ENCODE results near the gene PHC3.
"Not testable (repeated sequence)": the region's sequence is repeated elsewhere in the genome, so short reads cannot be mapped to it uniquely, and the experiment has no call there.

PHC3 gene

DNA sequence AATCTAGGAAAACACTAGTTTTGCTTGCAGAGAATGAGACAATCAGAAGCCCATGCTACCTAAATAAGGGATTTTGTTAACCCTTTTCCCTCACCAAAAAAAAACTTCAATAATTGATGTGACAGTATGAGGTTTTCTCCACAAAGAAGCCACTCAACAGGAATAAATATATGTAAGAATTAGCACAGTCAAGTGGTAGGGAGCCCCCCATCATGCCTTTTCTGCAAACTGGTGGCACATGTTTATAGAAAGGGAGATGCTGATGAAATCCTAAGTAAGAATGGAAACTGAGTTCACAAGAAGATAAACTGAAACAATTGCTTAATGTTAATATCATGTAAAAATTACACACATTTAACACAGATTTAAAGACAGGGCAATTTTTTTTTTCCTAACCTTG, 51.0 kb downstream of the PHC3 start:
- no peak for DNase-seq (ENCODE audit: low read depth, low spot score)

DNA sequence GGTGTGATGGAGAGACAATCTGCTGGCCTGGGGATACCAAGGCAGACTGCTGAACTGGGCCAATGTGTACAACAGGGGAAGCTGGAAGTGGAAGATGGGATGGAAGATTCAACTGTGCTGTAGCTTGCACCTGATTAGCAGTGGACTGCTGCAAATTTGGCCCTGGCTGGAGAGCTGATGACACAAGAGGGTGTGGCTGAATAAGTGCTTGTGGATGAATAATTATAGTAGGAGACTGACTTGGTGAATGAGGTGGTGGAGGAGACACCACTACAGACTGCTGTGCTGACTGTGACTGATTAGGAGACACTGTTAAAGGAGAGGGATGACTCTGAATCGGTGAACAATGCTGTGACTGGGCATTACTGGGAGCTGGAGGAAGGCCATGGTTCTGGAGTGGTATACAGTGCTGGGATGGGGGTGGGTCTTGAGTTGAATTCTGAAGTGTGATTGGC, 52.5 kb downstream of the PHC3 start:
- no peak for DNase-seq (ENCODE audit: low read depth, low spot score)

GRCh38 chr3:170128259-170128976, 53.1 kb downstream of the PHC3 start:
- no peak for DNase-seq (ENCODE audit: low read depth, low spot score)

DNA sequence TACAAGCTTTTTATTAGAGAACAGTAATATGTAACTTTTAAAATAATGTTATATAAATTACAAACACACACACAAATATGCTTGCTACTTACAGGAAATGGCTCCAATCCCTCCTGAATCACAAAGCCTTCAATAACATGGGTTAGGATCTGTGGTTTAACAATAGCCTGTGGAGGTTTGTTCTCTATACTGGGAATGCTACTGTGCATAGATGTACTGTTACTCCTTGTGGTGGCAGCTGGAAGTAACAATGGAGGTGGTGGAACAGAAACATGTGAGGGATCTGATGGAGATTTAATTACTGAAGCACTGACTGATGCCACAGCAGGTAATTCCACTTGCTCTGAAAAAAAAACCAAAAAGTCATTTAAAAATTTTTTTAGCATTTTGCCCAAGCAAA, 64.4 kb downstream of the PHC3 start:
- DNase-seq (ENCODE audit: low read depth, low spot score): peak; percentile 11

DNA sequence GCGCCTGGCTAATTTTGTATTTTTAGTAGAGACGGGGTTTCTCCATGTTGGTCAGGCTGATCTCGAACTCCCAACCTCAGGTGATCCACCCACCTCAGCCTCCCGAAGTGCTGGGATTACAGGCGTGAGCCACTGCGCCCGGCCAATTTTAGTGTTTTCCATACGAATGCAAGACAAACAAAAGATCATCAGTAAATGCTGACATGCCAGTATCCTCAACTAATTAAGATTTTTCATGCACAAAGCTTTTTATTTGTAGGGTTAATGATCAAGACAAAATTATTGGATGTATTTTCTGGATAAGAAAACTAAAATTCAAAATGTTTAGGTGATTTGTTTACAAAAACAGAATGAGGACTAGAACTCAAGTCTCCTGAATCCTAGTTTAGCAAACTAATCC, 67.4 kb downstream of the PHC3 start:
- not testable (repeated sequence) for DNase-seq (ENCODE audit: low read depth, low spot score)

- no peak for DNase-seq (ENCODE audit: low read depth, low spot score)
Observed at GRCh38 chr3:170111147-170111771, 70.3 kb downstream of the PHC3 start.

DNA sequence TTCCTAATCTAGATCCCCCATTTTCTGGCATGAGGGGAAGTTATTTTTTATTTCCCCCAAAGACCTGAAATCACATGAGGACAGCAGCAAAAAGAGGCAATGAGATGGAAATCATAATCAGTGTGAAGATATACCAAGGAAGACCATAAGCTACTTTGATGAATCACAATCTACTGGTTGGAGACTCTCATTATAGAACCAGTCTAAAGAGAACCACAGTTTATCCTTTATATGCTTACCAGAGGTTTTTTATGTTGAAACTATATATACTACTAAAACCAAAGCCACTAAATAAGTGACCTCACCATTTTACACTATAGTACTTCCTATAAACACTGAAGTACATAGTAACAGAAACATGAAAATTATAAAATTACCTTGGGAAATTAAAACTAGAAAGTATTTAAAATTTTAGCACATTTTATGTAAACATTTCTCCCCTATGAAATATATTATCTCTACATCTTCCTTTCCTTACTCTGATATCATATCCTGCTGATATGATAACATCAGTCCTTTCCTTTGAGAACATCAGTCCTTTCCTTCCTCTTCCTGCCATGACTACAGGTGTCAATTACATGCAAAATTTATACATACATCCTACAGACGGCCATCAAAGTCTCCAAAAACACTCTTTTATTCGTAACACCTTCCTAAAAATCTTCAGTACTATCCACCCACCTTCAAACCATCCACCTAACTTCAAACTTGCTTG, 71.8 kb downstream of the PHC3 start:
- DNase-seq (ENCODE audit: low read depth, low spot score): no peak

GRCh38 chr3:170108955-170109354, 72.6 kb downstream of the PHC3 start:
- no peak for DNase-seq (ENCODE audit: low read depth, low spot score)

GRCh38 chr3:170107941-170108340, 73.6 kb downstream of the PHC3 start:
- no peak for DNase-seq (ENCODE audit: low read depth, low spot score)

DNA sequence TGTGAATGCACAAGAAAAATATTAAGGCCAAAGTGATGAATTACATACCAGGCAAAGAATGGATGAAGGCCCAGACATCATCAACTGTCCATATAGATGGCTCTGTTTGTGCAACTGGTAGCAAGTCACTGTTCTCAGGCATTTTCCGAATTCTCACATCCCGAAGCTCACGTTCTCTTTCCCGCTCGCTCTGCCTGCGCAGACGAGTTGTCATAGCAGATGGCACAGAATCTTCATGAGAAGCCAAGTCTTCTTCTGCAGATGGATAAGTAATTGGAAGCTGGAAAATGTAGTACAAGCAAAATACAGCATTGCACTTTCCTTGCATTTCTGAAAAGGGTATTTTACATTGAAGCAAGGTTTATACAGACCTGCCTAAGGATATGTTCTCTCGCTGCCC, 79.1 kb downstream of the PHC3 start:
- DNase-seq (ENCODE audit: low read depth, low spot score): no peak

DNA sequence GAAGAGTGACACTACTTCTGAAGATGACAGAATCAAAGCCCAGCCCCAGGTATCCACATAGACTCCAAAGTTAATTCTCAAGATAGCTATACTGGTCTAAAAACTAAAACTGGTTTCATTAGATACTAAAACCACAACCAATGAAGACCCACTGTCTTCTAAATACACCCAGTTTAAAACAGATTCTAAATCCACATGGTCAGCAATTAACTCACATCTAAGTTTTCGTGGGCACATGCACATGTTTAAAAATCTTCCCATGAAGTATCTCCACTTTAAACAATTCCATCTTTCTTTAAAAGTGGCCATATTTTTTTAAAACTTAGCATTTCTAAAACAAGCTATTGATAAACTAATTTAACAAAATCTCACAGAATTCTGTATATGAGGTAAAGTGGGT, 80.6 kb downstream of the PHC3 start:
- no peak for DNase-seq (ENCODE audit: low read depth, low spot score)

DNA sequence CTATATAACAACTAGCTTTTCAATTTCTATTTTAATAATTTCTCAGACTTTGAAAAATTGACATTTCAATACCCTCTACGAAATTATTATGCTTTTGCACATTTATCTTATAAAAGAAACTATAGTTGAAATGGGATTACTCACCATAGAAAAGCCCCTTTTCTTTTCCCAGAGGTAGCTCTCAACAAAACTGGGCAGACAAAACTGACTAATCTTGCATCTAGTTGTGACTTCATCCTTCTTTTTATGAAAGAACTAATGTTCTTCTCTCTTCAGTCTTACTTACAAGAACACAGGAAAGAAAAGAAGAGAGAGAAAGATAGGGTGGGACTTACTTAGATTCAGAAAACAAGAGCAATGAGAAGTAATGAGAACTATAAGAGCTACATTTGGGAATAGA, 82.8 kb downstream of the PHC3 start:
- no peak for DNase-seq (ENCODE audit: low read depth, low spot score)

GRCh38 chr3:170096342-170096741, 85.2 kb downstream of the PHC3 start:
- no peak for DNase-seq (ENCODE audit: low read depth, low spot score)

GRCh38 chr3:170095771-170096170, 85.8 kb downstream of the PHC3 start:
- DNase-seq (ENCODE audit: low read depth, low spot score): no peak

DNA sequence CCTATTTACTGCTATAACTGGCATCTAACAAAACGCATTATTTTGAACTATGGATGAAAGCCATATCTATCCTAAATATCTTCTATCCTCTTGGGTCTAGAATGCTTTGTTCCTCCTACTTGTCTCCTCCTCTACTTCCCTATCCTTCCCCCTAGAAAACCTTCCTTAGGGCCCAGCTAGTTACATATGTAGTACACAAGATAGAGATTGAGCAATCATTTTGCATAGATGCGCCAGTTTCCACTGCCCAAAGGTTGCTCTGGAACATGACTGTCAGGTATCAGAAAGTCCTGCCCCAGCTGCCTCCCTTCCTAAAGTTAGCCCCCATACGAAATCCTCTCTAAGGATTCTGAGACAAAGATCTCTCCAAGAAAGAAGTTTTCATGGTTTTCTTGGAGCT, 88.6 kb downstream of the PHC3 start:
- no peak for DNase-seq (ENCODE audit: low read depth, low spot score)

DNA sequence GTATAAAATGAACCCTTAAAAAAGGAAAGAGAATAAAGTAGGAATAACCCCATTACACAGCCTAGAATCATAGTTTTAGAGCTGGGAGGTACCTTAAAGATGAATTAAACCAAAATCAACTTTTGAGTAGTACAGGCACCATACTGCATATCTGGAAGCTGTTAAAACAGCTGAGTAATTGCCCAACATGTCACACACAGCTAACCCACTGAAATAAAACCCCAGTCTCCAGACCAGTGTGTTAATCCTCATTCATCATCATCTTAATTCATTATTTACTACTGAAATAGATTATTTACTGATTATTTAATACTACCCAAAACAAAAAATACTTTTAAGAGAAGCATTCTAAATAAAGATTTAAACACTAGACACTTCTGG, 90.9 kb downstream of the PHC3 start:
- no peak for DNase-seq (ENCODE audit: low read depth, low spot score)

DNA sequence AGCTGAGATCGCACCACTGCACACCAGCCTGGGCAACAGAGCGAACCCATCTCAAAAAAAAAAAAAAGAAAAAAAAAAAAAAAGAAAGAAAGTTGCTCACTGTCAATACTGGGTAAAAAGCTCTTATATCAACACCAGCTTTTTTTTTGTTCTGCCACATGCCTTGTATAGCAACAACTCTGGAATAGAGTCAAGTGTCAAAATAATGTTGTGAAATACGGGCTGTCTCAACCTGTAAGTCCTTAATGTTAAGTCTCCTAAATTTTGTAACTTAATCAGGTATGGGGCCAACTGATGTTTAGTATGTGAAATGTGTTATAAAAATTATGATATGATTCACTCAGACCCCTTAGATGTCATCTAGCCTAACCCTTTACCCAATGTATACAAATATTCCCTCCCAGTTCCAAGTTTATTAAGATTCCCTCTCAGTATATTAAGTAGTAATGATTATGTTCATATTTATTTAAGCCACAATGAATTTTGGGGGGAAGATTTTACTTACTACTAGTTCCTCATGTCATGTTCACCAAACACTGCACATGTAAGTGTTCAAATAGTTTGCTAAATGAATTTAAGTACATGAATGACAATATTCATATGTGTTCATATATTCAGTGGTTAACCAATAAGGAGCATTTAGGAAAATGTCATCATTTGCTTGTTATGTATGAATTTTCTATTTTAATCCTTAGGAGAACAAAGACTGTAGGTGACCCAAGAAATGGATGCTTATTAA, 91.5 kb downstream of the PHC3 start:
- DNase-seq (ENCODE audit: low read depth, low spot score): no peak

DNA sequence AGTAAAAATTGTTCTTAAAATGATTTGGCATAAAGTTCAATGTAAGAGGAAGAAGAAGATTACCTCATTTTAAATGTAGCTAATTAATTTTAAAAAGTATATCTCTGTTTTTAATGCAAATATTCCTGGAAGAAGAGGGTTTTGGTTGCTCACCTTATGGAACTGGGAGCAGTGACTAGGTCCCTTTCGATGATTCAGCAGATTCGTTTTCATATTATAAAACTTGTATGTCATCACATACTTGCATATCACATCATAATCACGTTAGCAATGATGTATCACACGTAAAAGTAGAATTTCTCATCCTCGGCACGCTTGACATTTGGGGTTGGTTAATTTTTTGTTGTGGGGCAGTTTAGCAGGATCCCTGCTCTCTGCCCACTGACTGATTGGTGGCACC, 96.1 kb downstream of the PHC3 start:
- no peak for DNase-seq (ENCODE audit: low read depth, low spot score)

DNA sequence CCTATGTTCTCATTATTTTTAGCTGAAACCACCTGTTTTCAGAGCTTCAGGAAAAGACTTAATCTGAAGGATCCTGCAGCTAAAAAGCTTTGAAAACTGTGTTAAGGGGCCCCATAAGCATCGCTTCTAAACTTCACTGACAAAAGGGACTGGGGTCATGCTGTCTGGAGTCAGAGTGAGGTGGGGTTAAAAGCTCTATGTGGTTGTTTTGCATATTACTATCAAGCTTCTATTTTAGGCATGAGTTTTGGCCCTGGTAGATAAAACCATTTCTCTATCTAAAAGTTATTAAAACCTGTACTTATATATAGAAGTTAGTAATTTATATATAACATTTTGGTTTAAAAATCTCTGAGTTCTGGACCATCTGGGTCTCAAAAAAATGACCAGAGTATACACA, 98.2 kb downstream of the PHC3 start:
- DNase-seq (ENCODE audit: low read depth, low spot score): no peak

DNA sequence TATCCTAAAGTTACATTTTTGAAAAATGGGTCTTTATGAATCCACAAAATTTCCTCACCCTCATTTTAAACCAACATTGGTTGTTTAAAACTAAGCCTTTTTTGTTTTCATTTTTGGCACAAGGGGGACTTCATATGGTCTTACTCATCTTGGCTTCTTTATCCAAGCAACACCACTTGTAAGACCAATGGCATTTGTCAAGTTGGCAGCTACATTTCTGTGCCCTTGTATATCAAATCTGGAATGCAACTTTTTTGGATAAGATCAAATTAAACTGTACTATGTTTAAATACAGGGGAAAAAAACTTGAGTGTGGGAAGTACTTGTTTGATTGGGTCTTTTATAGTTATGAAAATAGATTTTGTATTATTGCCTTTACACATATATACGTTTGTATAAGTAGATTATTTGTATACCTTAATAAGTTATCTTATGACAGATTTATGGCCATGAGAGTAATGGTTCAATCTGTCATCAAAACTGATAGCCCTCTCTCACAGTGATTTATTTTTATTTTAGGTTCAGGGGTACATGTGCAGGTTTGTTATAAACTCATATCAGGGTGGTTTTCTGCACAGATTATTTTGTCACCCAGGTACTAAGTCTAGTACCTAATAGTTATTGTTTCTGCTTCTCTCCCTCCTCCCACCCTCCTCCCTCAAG, 100.3 kb downstream of the PHC3 start:
- DNase-seq (ENCODE audit: low read depth, low spot score): peak; percentile 40

DNA sequence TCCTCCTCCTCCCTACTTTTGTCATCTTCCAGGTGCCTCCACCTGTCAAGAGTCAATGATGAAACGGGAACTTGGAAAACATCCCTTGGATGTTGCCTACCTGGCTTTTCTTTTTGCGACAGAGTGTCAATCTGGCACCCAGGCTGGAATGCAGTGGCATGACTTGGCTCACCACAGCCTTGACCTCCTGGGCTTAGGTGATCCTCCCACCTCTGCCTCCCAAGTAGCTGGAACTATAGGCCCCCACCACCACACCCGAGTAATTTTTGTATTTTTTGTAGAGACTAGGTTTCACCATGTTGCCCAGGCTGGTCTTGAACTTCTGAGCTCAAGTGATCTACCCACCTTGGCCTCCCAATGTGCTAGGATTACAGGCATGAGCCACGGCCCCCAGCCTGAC, 100.9 kb downstream of the PHC3 start:
- no peak for DNase-seq (ENCODE audit: low read depth, low spot score)

Measured in astrocyte of the hippocampus (primary cell).